LNCAP (cell line): ENCODE results near the gene NFATC1.

Source experiments
- TF ChIP-seq, protein P1 (sequence below): fragments of 450-650 bp; IDR thresholded peaks from 2 replicates; pipeline ENCODE4 v1.5.1; 2017; ENCODE audit warnings: mild to moderate bottlenecking

The NFATC1 gene

DNA sequence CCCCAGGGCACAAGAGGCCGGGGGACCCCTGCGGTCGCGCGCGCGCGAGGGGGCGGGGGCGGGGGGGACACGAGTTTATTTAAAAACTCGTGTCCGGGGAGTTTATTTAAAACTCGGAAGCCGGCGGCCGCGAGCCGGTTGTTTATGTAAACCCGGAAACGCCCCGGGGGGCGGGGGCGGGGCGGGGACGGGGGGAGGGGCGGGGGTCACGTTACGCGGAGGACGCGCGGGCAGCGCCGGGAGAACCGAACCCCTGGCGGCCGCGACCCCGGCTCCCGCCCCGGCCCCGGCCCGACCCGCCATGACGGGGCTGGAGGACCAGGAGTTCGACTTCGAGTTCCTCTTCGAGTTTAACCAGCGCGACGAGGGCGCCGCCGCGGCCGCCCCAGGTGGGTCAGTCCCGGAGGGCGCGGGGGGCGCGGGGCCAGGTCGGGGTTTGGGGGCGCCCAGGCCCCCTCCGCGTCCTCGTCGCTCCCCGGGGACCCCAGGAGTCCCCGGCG is 4.4 kb downstream of the NFATC1 start:
- TF ChIP-seq, protein P1, sequence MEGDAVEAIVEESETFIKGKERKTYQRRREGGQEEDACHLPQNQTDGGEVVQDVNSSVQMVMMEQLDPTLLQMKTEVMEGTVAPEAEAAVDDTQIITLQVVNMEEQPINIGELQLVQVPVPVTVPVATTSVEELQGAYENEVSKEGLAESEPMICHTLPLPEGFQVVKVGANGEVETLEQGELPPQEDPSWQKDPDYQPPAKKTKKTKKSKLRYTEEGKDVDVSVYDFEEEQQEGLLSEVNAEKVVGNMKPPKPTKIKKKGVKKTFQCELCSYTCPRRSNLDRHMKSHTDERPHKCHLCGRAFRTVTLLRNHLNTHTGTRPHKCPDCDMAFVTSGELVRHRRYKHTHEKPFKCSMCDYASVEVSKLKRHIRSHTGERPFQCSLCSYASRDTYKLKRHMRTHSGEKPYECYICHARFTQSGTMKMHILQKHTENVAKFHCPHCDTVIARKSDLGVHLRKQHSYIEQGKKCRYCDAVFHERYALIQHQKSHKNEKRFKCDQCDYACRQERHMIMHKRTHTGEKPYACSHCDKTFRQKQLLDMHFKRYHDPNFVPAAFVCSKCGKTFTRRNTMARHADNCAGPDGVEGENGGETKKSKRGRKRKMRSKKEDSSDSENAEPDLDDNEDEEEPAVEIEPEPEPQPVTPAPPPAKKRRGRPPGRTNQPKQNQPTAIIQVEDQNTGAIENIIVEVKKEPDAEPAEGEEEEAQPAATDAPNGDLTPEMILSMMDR: no peak

DNA sequence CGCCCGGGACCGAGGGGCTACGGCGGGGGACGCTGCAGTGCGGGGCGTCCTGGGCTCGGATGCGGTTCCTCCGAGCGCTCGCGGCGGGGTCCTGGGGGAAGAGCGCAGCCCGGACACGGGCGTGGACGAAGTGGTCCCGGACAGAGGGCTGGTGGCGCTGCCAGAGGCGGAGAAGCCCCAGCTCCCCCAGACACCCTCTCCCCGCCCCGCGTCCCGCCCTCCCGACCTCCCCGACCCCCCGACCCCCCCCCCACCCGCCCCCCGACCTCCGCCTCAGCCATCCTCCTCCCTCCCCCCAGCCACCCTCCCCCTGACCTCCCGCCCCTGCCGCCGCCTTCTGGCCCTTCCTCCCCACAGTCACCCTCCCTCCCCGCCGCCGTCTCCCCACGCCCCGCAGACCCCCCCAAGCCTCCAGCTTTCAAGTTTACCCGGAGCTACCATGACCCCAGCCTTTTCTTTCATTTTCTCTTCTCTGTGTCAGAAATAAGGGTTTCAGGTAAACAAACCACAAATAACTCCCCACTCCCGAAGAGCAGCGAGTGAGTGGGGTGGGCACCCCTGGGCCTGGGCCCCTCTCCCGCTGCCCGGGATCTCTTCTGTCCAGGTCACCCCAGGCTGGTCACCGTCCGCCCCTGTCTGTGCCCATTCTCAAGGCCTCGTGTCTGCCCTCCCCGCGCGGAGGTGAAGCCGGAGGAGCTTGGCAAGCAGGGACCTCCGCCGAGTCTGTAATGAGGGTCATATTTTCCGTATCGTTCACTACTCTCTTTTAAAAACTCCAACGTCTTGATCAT is 5.1 kb downstream of the NFATC1 start:
- TF ChIP-seq, protein P1: no peak

- TF ChIP-seq, protein P1: no peak
These were observed 5.9 kb downstream of the NFATC1 start for GRCh38 chr18:79401494-79402208.

DNA sequence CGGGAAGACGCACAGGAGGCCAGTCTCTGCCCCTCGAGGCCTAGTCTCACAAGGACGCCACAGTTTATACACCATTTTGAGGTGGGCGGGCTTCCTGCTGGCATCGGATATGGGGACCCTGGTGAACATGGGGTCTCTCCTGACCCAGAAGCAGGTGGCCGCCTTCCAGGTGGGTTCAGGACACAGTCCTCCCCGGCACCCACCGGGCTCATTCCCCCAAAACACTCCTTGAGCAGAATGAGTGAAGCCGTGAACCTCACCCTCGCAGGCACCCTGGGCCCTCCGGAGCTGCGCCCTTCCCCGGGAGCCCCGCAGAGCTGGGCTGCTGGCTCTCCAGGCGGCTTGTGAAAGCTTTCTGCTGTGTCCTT is 6.5 kb downstream of the NFATC1 start:
- TF ChIP-seq, protein P1: no peak

DNA sequence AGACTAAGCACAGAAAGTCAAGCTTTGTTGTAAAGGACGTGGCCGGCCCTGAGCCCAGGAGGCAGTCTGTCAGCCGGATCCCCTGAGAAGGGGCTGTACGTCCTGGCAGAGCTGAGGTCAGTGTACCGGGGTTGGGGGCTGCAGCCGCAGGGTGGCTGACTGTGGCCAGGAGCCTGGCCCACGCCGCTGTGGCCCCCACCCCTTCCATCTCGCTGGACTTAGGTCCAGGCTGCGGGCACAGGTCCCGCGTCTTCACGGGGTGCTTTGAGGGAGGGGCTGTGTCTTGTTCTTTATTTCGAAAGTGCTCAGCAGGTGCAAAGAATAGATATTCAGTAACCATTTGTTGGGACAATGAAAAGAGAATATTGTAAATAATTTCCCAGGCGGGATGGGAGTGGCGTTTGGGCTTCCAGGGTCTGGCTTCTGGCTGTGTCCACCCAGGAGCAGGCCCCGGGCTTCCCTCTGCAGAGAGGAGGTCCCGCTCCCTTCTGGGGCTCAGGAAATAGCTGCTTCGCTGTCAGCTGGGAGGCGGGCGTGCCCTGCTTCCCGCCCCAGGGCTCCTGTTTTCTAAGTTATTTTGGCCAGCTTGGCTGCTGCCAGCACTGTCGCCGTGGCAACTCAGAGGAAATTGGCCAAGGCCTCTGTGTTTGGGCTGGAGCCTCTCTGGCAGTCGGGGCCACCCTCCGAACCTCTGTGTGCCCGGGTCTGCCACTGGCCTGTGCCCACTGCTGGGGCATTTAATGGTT is 7.4 kb downstream of the NFATC1 start:
- TF ChIP-seq, protein P1: no peak

GRCh38 chr18:79403723-79404566 is 8.2 kb downstream of the NFATC1 start:
- TF ChIP-seq, protein P1: no peak

DNA sequence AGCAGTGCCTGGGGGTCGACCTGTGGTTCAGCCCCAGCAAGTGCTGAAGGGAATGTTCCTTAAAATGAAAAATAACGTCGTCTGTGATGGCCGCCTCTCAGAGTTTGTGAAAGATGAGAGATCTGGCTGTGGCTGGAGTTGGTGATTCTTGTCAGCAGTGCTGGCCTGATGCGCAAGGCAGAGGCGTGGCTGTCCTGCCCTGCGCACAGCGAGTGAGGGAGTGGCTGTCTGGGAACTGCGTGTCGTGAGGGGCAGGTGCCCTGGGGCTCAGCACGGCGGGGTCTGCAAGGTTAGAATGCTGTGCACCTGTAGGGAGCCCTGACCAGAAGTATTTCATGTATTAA is 8.8 kb downstream of the NFATC1 start:
- TF ChIP-seq, protein P1: no peak
